Measurements from ENCODE around the gene GLCCI1.

DNA sequence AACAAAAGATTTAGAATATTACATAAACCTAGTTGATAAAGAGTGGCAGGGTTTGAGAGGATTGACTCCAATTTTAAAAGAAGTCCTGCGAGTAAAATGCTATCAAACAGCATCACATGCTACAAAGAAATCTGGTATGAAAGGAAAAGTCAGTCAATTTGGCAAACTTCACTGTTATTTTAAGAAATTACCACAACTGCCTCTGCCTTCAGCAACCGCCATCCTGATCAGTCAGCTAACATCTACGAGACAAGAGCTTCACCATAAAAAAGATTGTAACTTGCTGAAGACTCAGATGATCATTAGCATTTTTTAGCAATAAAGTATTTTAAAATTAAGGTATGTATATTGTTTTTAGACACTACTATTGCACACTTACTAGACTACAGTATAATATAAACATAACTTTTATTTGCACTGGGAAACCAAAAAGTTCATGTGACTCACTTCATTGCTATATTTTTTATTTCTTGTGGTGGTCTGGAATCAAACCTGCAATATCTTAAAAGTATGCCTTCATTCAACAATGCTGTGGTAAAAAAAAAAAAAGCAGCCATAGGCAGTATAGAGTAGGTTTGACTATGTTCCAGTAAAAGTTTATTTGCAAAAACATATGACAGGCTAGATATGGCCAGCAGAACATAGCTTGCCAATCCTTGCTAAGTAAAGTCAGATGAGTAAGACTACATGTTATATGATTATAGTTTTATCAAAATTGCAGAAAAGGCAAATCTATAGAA is 74.4 kb downstream of the GLCCI1 start:
- no peak for TF ChIP-seq POLR2AphosphoS5 (IDR thresholded peaks at IDR 0.05; ENCODE audit: low read depth, low read length)
- TF ChIP-seq, protein P1, sequence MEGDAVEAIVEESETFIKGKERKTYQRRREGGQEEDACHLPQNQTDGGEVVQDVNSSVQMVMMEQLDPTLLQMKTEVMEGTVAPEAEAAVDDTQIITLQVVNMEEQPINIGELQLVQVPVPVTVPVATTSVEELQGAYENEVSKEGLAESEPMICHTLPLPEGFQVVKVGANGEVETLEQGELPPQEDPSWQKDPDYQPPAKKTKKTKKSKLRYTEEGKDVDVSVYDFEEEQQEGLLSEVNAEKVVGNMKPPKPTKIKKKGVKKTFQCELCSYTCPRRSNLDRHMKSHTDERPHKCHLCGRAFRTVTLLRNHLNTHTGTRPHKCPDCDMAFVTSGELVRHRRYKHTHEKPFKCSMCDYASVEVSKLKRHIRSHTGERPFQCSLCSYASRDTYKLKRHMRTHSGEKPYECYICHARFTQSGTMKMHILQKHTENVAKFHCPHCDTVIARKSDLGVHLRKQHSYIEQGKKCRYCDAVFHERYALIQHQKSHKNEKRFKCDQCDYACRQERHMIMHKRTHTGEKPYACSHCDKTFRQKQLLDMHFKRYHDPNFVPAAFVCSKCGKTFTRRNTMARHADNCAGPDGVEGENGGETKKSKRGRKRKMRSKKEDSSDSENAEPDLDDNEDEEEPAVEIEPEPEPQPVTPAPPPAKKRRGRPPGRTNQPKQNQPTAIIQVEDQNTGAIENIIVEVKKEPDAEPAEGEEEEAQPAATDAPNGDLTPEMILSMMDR (IDR thresholded peaks at IDR 0.05; ENCODE audit: control extremely low read depth in 1 of 3, insufficient read depth in 1 of 3, low read depth in 1 of 3, low read length in 3 of 3), result no peak
- TF ChIP-seq YY1 (IDR thresholded peaks at IDR 0.05; ENCODE audit: low read depth, low read length), result no peak
- no peak for TF ChIP-seq SIN3A (conservative IDR thresholded peaks at IDR 0.05 in 1 of 2, IDR thresholded peaks at IDR 0.05 in 1 of 2; ENCODE audit: low read depth in 1 of 2, low read length in 2 of 2)
- TF ChIP-seq, protein P2, sequence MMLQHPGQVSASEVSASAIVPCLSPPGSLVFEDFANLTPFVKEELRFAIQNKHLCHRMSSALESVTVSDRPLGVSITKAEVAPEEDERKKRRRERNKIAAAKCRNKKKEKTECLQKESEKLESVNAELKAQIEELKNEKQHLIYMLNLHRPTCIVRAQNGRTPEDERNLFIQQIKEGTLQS (IDR thresholded peaks at IDR 0.05; ENCODE audit: insufficient read depth, low read depth, low read length), result no peak
- TF ChIP-seq EZH2 (IDR thresholded peaks at IDR 0.05; ENCODE audit: low read depth, low read length, severe bottlenecking), result no peak
- TF ChIP-seq CHD1 (IDR thresholded peaks at IDR 0.05; ENCODE audit: low read depth, low read length), result no peak
- TF ChIP-seq GABPA (IDR thresholded peaks at IDR 0.05; ENCODE audit: borderline replicate concordance, insufficient read depth, low read length), result no peak
- TF ChIP-seq RFX5 (IDR thresholded peaks at IDR 0.05; ENCODE audit: borderline replicate concordance, low read depth, low read length), result no peak
- no peak for TF ChIP-seq EGR1 (IDR thresholded peaks at IDR 0.05; ENCODE audit: borderline replicate concordance, low read depth, low read length)
- TF ChIP-seq MAFK (IDR thresholded peaks at IDR 0.05; ENCODE audit: low read depth, low read length), result no peak
- TF ChIP-seq TEAD4 (IDR thresholded peaks at IDR 0.05; ENCODE audit: low read depth, low read length), result no peak
